Natural killer cell (primary cell): ENCODE measurements around the gene RPS19BP1. TPM values are rescaled to one million over a fixed set of nuclear protein-coding genes. Genes with fewer than 3 reads are reported as not detected.

Source experiments
- ATAC-seq, 3 donors: fragments of 150-1000 bp in 2 of 3; fragments of 200-7000 bp in 1 of 3; cut with Tn5 transposase; 1 replicate in 1 of 3; 2 replicates in 2 of 3; pipeline ENCODE4 v1.10.0; 2021; ENCODE audit warnings: mild to moderate bottlenecking in 2 of 3, moderate library complexity in 2 of 3
- DNase-seq, 2 donors: peaks; one replicate each; pipeline versions ENCODE4 v3.0.0 to v3.0.0-alpha.2; 2013 to 2021; ENCODE audit warnings: mixed read lengths in 1 of 2
- H3K27ac ChIP-seq: one replicate; pipeline ENCODE4 v1.5.1; 2013; ENCODE audit warnings: mild to moderate bottlenecking, low read length
- H3K27me3 ChIP-seq: one replicate; pipeline ENCODE4 v1.6.1; 2013; ENCODE audit warnings: low read length; ENCODE audit not compliant: control insufficient read depth, insufficient read depth
- H3K36me3 ChIP-seq: one replicate; pipeline ENCODE4 v1.6.1; 2013; ENCODE audit warnings: low read length; ENCODE audit not compliant: control insufficient read depth, insufficient read depth
- H3K4me1 ChIP-seq: one replicate; pipeline ENCODE4 v1.6.1; 2013; ENCODE audit warnings: low read length; ENCODE audit not compliant: control insufficient read depth, insufficient read depth
- H3K4me3 ChIP-seq: one replicate; pipeline ENCODE4 v1.5.1; 2013; ENCODE audit warnings: low read length
- H3K9me3 ChIP-seq: one replicate; pipeline ENCODE4 v1.6.1; 2013; ENCODE audit warnings: low read length; ENCODE audit not compliant: control insufficient read depth, insufficient read depth
- H3K27ac Mint-ChIP-seq, 2 donors: one replicate each; pipeline ENCODE4 v1.8.0; 2022; ENCODE audit warnings: mild to moderate bottlenecking in 2 of 2, mixed read lengths in 2 of 2, moderate library complexity in 1 of 2
- H3K27me3 Mint-ChIP-seq, 2 donors: one replicate each; pipeline ENCODE4 v1.8.0; 2022; ENCODE audit warnings: low read depth in 2 of 2, mixed read lengths in 2 of 2
- H3K36me3 Mint-ChIP-seq: one replicate; pipeline ENCODE4 v1.8.0; 2022; ENCODE audit warnings: mixed read lengths
- H3K4me1 Mint-ChIP-seq, 2 donors: one replicate each; pipeline ENCODE4 v1.8.0; 2022; ENCODE audit warnings: mixed read lengths in 2 of 2
- H3K4me3 Mint-ChIP-seq: one replicate; pipeline ENCODE4 v1.8.0; 2022; ENCODE audit warnings: mild to moderate bottlenecking, moderate library complexity, mixed read lengths
- H3K9me3 Mint-ChIP-seq, 2 donors: one replicate each; pipeline ENCODE4 v1.8.0; 2022; ENCODE audit warnings: mixed read lengths in 2 of 2
- CTCF ChIP-seq: fragments of 200-600 bp; IDR thresholded peaks from one replicate; pipeline ENCODE4 v1.8.0; 2022; ENCODE audit warnings: antibody characterized with exemption
- WGBS: methylation state at CpG from one replicate; pipeline ENCODE4 v1.1.7; 2013; ENCODE audit warnings: missing lambda C conversion rate; ENCODE audit not compliant: insufficient coverage; 5-methylcytosine and 5-hydroxymethylcytosine counted together
- intact Hi-C: fragments of 100-400 bp; cut with micrococcal nuclease; formaldehyde crosslinking; loops from one replicate; pipeline ENCODE4 v1.14.2; 2022
- total RNA-seq, 4 donors: library from RNA; stranded (reverse); fragments of 120-200 nt in 1 of 4; gene quantifications; one replicate each; pipeline versions ENCODE4 v1.2.3 to v1.2.4, GENCODE V29; 2013 to 2022

Gene RPS19BP1
- 10 to 100 TPM; 56.7 to 66.5 (median 61.3) TPM for total RNA-seq
- 60.1 TPM for total RNA-seq (2013)

- Mint-ChIP-seq H3K27ac (peak within 1 kb of the TSS; percentile 92 to 97), H3K27me3 (no peaks in the 10 kb centered on the region), H3K36me3 (no peaks in the 10 kb centered on the region), H3K9me3 (no peaks in the 10 kb centered on the region), H3K4me3 (peak within 1 kb of the TSS; percentile 94), H3K4me1 (peaks cover 30 to 54% of the 10 kb centered on the region in 2 donors)
- TF ChIP-seq CTCF: no peak
- H3K4me1 ChIP-seq: peaks cover 54% of the 10 kb centered on the region
- DNase-seq (peak; percentile 96 to 100), ATAC-seq (peak; percentile 86 to 94 (median 87))
- peak within 1 kb of the TSS; percentile 87 for H3K27ac ChIP-seq
- WGBS: under 1% methylated on average over 67 of the region's 67 CpGs
- H3K27me3 ChIP-seq: no peaks in the 10 kb centered on the region
- H3K4me3 ChIP-seq: peak within 1 kb of the TSS; percentile 90
- H3K9me3 ChIP-seq: no peaks in the 10 kb centered on the region
- intact Hi-C loops: loop anchor here (1.0 to 10.0 kb wide), 6 partner anchors 12 to 1112 kb away; partner anchors contain the start of genes ATF4, CBX6 and MIEF1
- peaks cover 24% of the 10 kb centered on the region for H3K36me3 ChIP-seq
These were observed at the start of gene RPS19BP1 for GRCh38 chr22:39532215-39533073. Gene RPS19BP1, minus strand, starts transcription at chr22:39532748. Its CDS starts 10 bp downstream, at chr22:39532738.

- H3K9me3 ChIP-seq: no peaks in the 10 kb centered on the region
- Mint-ChIP-seq H3K9me3 (peaks cover 3 to 6% of the 10 kb centered on the region in 2 donors), H3K4me1 (no peaks in the 10 kb centered on the region), H3K27me3 (peaks cover 15 to 46% of the 10 kb centered on the region in 2 donors), H3K36me3 (no peaks in the 10 kb centered on the region), H3K27ac (no peak overlapping the region), H3K4me3 (no peak overlapping the region)
- H3K36me3 ChIP-seq: no peaks in the 10 kb centered on the region
- H3K4me1 ChIP-seq: no peaks in the 10 kb centered on the region
- TF ChIP-seq CTCF: no peak
- no peak overlapping the region for H3K27ac ChIP-seq
- ATAC-seq: no peak
- H3K27me3 ChIP-seq: no peaks in the 10 kb centered on the region
- no peak overlapping the region for H3K4me3 ChIP-seq
- no peak for DNase-seq
- intact Hi-C loops: no loop called here
- 90% methylated on average over 8 of the region's 8 CpGs for WGBS
These were observed 48.8 kb upstream of the RPS19BP1 start for GRCh38 chr22:39581303-39581702.

GRCh38 chr22:39580795-39581194 lies 48.2 kb upstream of the RPS19BP1 start:
- Mint-ChIP-seq H3K36me3 (no peaks in the 10 kb centered on the region), H3K9me3 (peaks cover 3 to 6% of the 10 kb centered on the region in 2 donors), H3K27me3 (peaks cover 15 to 46% of the 10 kb centered on the region in 2 donors), H3K4me3 (no peak overlapping the region), H3K4me1 (no peaks in the 10 kb centered on the region), H3K27ac (no peak overlapping the region)
- Histone ChIP-seq H3K36me3 (no peaks in the 10 kb centered on the region), H3K27me3 (no peaks in the 10 kb centered on the region), H3K4me3 (no peak overlapping the region), H3K9me3 (no peaks in the 10 kb centered on the region), H3K27ac (no peak overlapping the region), H3K4me1 (no peaks in the 10 kb centered on the region)
- 93% methylated on average over 6 of the region's 6 CpGs for WGBS
- no peak for DNase-seq
- no peak for ATAC-seq
- intact Hi-C loops: no loop called here
- TF ChIP-seq CTCF: no peak
